OCI-LY7 (cell line): ENCODE results near the gene CFAP300. TPM values are rescaled to one million over a fixed set of nuclear protein-coding genes. Genes with fewer than 3 reads are reported as not detected.

Experiments used
- Bru-seq: library from RNA; stranded (reverse); fragments of 400-500 nt; gene quantifications from one replicate; lab custom pipeline; 2021; lab: Mats Ljungman, UMichigan
- BruChase-seq, 2 experiments: library from RNA; stranded (reverse); fragments of 400-500 nt; gene quantifications; one replicate each; lab custom pipeline; 2021; lab: Mats Ljungman, UMichigan
- BruUV-seq: library from RNA; stranded (reverse); fragments of 400-500 nt; replicated peaks from 2 replicates; lab custom pipeline; 2021; lab: Mats Ljungman, UMichigan
- CTCF ChIA-PET: fragments of 300-600 bp; sonication (Branson Sonifier 250); formaldehyde crosslinking; loops from one replicate; lab custom pipeline; 2022; ENCODE audit warnings: antibody characterized with exemption; ENCODE audit not compliant: unreplicated experiment; lab: Charles Lee
- POLR2A ChIA-PET: fragments of 300-600 bp; sonication (Branson Sonifier 250); formaldehyde crosslinking; loops from one replicate; lab custom pipeline; 2022; ENCODE audit warnings: antibody characterized with exemption; lab: Charles Lee
- DNase-seq: peaks from one replicate; pipeline ENCODE4 v3.0.0-alpha.2; 2015; ENCODE audit warnings: low spot score
- H2AFZ ChIP-seq: fragments of 200-600 bp; sonication (generic), shearing (Covaris generic); 2 replicates; pipeline ENCODE4 v1.6.1; 2014; ENCODE audit warnings: mild to moderate bottlenecking, antibody characterized with exemption, low read length, moderate library complexity
- H3K27ac ChIP-seq: fragments of 200-600 bp; sonication (generic); 2 replicates; pipeline ENCODE4 v1.5.1; 2014; ENCODE audit warnings: mixed run types, low read depth, mild to moderate bottlenecking, moderate library complexity, low read length, inconsistent platforms; ENCODE audit not compliant: poor library complexity, severe bottlenecking
- H3K36me3 ChIP-seq: fragments of 200-600 bp; sonication (generic); 2 replicates; pipeline ENCODE4 v1.6.1; 2014; ENCODE audit warnings: mild to moderate bottlenecking, antibody characterized with exemption, low read length, moderate library complexity, mixed read lengths; ENCODE audit not compliant: insufficient read depth
- H3K4me1 ChIP-seq: fragments of 200-600 bp; sonication (generic); 2 replicates; pipeline ENCODE4 v1.5.1; 2014; ENCODE audit warnings: mild to moderate bottlenecking, low read length; ENCODE audit not compliant: insufficient read depth, poor library complexity, severe bottlenecking
- H3K4me2 ChIP-seq: fragments of 200-600 bp; sonication (generic); 2 replicates; pipeline ENCODE4 v1.6.1; 2014; ENCODE audit warnings: mild to moderate bottlenecking, low read length
- H3K4me3 ChIP-seq: fragments of 200-600 bp; sonication (generic); 2 replicates; pipeline ENCODE4 v1.5.1; 2014; ENCODE audit warnings: mild to moderate bottlenecking, low read depth, low read length; ENCODE audit not compliant: poor library complexity, severe bottlenecking
- H3K79me2 ChIP-seq: fragments of 200-600 bp; sonication (generic); 2 replicates; pipeline ENCODE4 v1.6.1; 2016; ENCODE audit warnings: low read depth, mild to moderate bottlenecking, low read length, moderate library complexity, mixed read lengths; ENCODE audit not compliant: insufficient read depth
- H3K9me2 ChIP-seq: fragments of 200-600 bp; sonication (generic); 2 replicates; pipeline ENCODE4 v1.6.1; 2016; ENCODE audit warnings: mild to moderate bottlenecking, low read length, mixed read lengths; ENCODE audit not compliant: insufficient read depth
- H3K9me3 ChIP-seq: fragments of 200-600 bp; sonication (generic); 2 replicates; pipeline ENCODE4 v1.6.1; 2014; ENCODE audit warnings: mild to moderate bottlenecking, mixed run types, low read length, mixed read lengths
- H4K20me1 ChIP-seq: fragments of 200-600 bp; sonication (generic); 2 replicates; pipeline ENCODE4 v1.6.1; 2014; ENCODE audit warnings: mild to moderate bottlenecking, antibody characterized with exemption, low read length, moderate library complexity, mixed read lengths; ENCODE audit not compliant: insufficient read depth
- CTCF ChIP-seq: fragments of 200-600 bp; sonication (generic); conservative IDR thresholded peaks from 2 replicates; pipeline ENCODE4 v1.5.1; 2014; ENCODE audit warnings: mild to moderate bottlenecking, antibody characterized with exemption, low read length, moderate library complexity, mixed read lengths
- EZH2phosphoT487 ChIP-seq: fragments of 200-600 bp; sonication (generic); IDR thresholded peaks from 2 replicates; pipeline ENCODE4 v1.6.1; 2018; ENCODE audit warnings: low read depth, borderline replicate concordance, mild to moderate bottlenecking, mixed run types, antibody characterized with exemption, low read length, moderate library complexity, mixed read lengths
- intact Hi-C: fragments of 100-400 bp; cut with micrococcal nuclease; formaldehyde crosslinking; loops from one replicate; pipeline ENCODE4 v1.10.0; 2022; ENCODE audit not compliant: unreplicated experiment
- long read RNA-seq: library from polyadenylated mRNA; stranded (forward); transcript quantifications from one replicate; pipeline ENCODE4 v2.0.0, GENCODE V29; 2022
- total RNA-seq, 2 experiments: library from RNA; depleted of rRNA in 1 of 2; stranded (reverse); fragments of >200 nt in 1 of 2; shearing (Covaris generic) in 1 of 2; gene quantifications; 2 replicates each; pipeline ENCODE4 v1.2.3, GENCODE V29; 2014 to 2022

CFAP300 gene
- total RNA-seq (2014; rRNA removed; shearing (Covaris generic)) (not detected in 2 replicates), total RNA-seq (2022) (not detected in 2 replicates), Bru-seq, nascent RNA (not detected), BruChase-seq, experiment 1, labeled RNA remaining after a 6-hour chase (percentile 7 among the genes with signal in this experiment), BruChase-seq, experiment 2, labeled RNA remaining after a 2-hour chase (percentile 6 among the genes with signal in this experiment)
- long read RNA-seq = 0 reads

GRCh38 chr11:102047305-102047924 lies at the start of gene CFAP300:
TSS of gene CFAP300 (plus strand) at chr11:102047437. CDS start at chr11:102047471, 34 bp downstream.
- no TSS peak for BruUV-seq
- POLR2A ChIA-PET = interaction anchor here (0.6 to 0.7 kb wide), 2 partner anchors 188 to 463 kb away, joined by 3 to 7 read pairs; no protein-coding TSS in a partner anchor
- DNase-seq = peak; percentile 11

GRCh38 chr11:102001657-102002338 lies 45.4 kb upstream of the CFAP300 start:
- TF ChIP-seq CTCF = no peak
- no peak for TF ChIP-seq EZH2phosphoT487
- Histone ChIP-seq H3K4me3 (no peak overlapping the region), H3K4me1 (no peaks in the 10 kb centered on the region), H4K20me1 (no peaks in the 10 kb centered on the region), H3K36me3 (no peaks in the 10 kb centered on the region), H3K9me3 (no peaks in the 10 kb centered on the region), H3K4me2 (no peak overlapping the region), H3K27ac (no peak overlapping the region), H3K79me2 (no peaks in the 10 kb centered on the region), H3K9me2 (no peaks in the 10 kb centered on the region), H2AFZ (no peak overlapping the region)
- ChIA-PET CTCF (no interaction called here), POLR2A (interaction anchor here (0.6 kb wide), 1 partner anchor 788 kb away, joined by 3 read pairs; no protein-coding TSS in a partner anchor)
- intact Hi-C loops = loop anchor here (10.0 kb wide), 1 partner anchor 547 kb away; no protein-coding TSS in a partner anchor
- no peak for DNase-seq
- no TSS peak for BruUV-seq

More at GRCh38 chr11:102047305-102047924, at the start of gene CFAP300:
- TF ChIP-seq CTCF (no peak), EZH2phosphoT487 (no peak)
- intact Hi-C loops = no loop called here
- no peak within 1 kb of the TSS for H3K4me2 ChIP-seq
- H3K4me3 ChIP-seq = no peak within 1 kb of the TSS
- H3K9me3 ChIP-seq = no peaks in the 10 kb centered on the region
- no peaks in the 10 kb centered on the region for H3K36me3 ChIP-seq
- H3K4me1 ChIP-seq = no peaks in the 10 kb centered on the region
- H3K9me2 ChIP-seq = no peaks in the 10 kb centered on the region
- H3K27ac ChIP-seq = no peak within 1 kb of the TSS
- no peak within 1 kb of the TSS for H2AFZ ChIP-seq
- CTCF ChIA-PET = no interaction called here
- no peaks in the 10 kb centered on the region for H3K79me2 ChIP-seq
- no peaks in the 10 kb centered on the region for H4K20me1 ChIP-seq
